Activated CD4-positive, alpha-beta T cell treated with anti-CD3 and anti-CD28 coated beads, Interleukin-2, Interleukin-4, amounts not matched to agents 100 ng/mL and 50 ng/mL, durations not matched to agents 16 hours and 8 hours (primary cell): ENCODE data around the gene CCDC86.

Source experiments
- DNase-seq: peaks from one replicate; pipeline ENCODE4 v3.0.0-alpha.2; 2020; ENCODE audit warnings: low spot score

CCDC86 gene

DNA sequence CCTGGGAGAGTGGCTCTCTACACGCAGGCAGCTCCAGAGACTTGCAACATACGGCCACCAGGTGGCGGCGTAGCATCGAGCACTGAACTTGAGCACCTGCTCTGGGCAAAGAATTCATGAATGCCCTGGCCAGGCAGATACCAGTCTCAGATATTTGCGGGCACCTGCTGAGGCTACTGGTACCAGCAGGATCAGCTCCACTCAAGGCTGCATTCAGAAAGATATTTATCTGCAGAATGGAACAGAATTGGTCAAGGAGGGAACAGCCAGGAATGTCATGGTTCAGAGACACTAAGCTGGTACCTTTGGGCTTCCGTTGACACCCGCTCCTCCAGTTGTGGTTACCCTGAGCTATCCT is 10.8 kb upstream of the CCDC86 start:
- peak; percentile 81 for DNase-seq

DNA sequence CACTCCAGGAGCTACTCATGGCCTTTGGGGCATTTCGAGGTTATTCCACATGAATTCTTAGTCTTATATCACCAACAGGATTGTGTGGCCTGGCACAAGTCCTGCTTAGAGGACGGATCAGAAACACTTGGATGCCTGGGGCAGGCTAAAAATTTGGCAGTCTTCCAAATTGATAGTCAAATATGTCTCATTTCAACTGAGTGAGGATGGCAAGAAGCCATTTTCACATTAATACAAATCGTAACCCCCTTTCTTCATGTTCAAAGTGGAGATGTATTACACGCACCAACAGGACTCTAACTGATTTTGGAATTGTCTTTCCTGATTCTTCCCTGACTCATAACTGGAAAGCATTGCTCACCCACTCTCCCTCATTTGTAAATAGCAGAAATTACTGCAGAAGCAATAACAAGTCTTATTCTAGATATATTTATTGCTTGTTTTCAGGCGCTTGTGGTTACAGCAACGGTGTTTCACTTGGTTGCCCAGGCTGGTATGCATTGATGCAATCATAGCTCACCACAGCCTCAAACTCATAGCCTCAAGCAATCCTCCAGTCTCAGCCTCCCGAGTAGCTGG is 10.3 kb upstream of the CCDC86 start:
- DNase-seq, result peak; percentile 27

DNA sequence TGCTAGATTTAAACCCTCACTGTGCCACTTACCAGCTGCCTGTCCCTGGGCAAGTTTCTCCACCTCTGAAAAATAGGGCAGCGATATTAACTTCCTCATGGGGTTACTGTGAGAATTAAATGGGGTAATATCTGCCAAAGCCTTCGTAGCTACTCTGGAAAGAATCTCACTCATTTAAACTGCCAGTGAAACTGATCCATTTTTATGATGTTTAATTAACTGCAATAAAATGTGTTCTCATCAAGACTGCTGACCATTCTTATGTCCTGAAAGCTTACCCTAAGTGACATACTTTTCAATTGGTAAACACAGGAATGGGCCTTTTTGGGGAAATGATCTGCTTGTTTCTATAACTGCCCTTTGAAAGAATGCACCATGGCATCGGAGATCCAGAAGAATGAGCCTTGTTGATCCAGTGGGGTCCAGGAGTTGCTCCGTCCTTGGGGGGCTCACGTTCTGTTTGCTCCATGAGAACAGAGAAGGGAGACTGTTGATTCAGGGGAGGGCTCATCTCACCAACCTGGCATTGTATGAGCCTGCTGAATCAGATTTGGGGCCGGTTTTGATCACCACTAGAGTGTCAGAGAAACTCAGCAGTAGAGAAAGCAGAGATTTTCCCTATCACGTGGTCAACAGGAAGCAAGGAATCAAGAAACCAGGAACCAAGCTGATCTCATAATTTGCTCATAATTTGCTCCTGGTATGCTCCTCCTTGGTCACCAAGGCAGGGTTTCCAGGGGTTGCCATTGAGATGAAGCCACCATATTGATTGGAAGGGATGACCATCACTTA is 7.0 kb upstream of the CCDC86 start:
- no peak for DNase-seq

DNA sequence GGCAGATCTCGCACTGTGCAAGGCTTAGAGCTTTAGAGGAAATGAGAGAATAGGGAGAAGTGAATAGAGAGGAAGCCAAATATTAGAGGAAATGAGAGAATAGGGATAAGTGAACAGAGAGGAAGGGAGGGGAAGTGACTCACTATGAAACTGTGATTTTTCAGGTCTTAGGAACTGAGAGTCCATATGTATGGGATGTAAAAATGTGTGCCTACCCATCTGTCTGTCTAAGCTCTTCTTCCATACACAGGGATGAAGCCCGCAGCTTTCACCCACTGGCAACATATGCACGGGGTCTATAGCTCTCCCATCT is 6.4 kb upstream of the CCDC86 start:
- no peak for DNase-seq

DNA sequence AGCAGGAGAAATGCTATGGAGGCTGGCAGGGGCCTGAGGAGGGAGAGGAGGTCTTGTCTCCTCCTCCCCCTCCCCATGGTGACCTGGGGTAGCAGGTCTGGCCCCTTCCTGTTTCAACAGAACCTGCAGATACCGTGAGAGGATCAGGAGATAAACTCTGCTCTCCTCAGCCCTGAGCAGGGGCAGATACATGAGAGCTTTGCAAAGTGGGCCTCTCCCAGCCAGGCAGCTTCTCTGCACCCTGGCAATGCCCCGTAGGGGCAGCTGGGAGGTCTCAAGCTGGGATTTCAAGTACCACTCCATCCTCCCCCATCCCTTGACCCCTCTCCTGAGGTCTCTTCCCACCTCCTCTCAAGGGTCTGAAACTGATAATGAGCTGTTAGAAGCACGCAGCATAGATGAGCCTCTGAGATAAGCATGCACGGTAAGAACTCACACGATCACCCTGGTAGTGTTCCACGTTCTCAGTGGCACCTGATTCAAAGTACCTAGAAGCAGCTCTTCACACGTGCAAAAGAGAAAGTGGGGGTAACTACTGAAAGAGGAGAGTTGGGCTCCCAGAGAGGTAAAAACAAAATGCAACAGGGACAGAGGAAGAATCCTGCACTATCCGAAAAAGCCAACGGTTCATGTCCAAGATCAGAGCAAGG is 4.9 kb upstream of the CCDC86 start:
- DNase-seq, result peak; percentile 24

DNA sequence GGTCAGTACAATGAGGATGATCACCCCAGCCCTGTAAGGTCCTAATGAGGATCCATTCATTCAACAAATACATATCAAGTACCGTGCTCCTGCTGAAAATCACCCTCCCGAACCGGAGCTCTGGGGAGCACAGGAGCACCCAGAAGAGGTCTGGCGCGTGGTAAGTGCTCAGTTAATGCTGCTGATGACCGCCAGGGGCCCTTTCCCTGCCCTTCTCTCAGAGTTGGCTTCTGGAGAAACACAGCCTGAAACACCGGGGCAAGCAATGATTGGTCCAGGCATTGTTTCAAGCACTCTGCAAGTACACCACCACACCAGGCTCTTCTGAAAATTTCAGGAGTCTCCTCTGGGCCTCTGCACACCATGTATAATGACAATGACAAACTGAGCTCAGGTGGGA is 3.8 kb upstream of the CCDC86 start:
- no peak for DNase-seq

DNA sequence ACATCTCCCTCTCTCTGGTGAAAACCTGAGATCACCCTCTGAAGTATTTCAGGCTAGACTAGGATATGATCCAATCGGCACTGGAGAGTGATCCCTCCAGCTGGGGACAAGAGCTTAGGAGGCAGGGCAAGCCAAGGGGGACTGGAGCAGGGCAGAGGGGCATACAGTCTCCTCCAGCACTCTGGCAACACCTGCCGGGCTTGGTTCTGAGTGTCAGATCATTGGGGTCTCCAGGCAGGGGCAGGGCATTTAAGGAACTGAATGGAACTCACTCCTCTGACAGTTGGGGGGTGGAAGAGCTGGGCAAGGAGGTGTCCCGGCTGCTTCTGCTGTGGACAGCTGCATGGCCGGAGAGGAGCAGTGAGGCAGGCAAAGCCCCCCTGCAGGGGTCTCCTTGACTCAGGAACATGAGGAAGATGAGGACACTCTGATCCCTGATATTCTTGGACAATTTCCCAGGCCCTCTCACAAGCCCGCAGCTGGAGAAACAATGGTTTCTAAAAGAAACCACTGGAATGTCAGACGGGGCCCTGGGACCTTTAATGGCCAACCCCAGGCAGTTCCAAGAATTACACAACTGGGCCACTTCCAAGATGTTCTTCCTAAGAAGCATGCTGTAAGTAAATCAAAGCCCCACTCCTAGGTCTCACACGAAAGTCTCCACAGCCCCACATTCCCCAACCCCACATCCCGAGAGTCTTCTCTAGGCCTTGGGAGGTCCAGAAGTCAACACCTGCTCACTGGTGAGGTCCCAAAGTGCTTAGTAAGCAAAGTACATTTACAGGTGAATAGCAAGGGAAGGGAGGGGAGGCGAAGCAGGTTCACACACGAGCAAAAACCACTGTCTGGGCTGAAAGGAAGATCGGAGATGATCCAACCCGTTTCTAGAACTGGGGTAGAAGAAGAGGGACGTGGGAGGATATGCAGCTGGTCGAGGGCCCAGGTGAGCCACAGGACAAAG is 1.2 kb upstream of the CCDC86 start:
- no peak for DNase-seq

DNA sequence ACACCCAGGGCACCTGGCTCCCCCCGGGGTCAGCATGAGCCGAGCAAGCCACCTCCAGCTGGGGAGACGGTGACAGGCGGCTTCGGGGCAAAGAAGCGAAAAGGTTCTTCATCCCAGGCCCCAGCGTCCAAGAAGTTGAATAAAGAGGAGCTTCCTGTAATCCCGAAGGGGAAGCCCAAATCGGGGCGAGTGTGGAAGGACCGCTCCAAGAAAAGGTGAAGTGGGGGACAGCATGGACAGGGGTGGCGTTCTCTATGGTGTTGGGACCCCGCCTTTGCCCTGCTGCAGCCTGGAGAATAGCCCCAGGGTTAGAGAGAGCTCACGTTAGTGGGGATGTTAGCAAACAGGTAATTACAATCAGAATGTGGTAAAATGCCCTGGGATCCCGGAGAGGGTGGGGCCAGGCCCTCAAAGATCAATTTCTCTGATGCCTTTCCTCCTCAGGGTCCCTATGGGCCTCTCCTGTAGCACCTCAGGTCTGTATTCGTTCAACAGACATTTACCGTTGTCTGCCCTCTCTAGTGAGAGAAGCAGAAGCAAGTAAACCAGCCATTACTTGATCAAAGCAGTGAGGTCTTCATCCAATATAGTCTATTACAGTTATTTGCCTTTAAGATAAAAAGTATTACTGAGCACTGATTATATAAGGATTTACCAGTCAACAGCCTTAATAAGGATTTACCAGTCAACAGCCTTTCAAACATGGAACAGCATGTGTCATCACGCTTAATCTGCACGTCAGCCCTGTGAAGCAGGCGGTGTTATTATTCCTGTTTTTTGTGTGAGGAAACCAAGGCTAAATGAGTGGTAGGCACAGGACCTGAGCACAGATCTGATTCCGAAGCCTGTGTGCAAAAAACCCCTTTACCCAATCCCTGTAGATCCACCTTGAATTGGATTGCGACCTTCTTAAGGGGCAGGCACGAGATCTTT is 1.0 kb downstream of the CCDC86 start:
- DNase-seq, result no peak

DNA sequence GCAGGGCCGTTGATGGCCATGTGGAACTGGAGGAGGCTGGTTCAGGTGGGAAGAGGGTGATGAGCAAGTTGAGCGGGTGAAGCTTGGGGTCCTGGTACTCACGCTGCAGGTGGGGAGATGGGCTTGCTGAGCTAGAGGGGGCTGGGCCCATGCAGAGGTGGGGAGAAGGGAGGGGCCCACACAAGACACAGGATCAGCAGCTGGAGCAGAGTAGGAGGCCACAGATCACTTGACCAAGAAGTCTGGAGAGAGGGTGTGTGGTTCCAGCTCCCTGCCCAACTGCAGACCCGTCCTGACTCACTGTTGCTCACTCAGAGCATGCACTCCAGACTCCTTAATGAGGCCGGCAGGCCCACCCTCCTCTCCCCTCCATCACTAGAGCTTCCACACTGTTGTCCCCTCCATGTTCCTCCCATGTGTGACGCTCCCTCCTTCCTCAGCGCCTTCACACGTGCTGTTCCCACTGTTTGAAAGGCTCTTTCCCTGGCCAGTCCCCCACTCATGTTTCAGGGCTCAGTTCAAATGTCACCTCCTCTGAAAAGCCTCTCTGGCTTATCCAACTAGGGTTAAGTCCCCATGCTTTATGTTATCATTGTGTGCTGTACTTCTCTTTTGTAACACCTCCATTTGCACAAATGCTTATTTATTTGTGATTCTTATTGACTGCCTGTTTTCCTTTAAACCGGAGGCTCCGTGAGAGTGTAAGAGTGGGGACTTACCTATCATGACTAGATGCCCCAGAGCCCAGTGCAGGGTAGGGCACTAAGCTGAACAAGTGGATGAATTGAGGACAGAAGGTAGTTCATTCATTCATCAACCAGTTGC is 2.3 kb downstream of the CCDC86 start:
- no peak for DNase-seq

DNA sequence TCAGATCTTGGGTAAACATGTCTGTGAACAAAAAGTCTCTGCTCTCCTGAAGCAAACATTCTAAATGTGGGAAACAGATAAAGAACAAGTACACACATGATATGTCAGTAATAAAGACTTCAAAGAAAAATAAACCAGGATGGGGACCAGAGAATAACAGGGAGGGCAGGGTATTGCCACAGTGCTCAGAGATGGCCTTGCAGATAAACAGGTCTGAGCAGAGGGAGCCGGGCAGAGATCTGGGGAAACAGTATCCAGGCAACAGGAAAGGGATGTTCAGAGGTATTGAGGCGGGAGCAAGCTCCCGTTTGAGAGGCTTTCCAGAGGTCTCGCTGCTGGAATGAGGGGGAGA is 2.9 kb downstream of the CCDC86 start:
- DNase-seq, result no peak

DNA sequence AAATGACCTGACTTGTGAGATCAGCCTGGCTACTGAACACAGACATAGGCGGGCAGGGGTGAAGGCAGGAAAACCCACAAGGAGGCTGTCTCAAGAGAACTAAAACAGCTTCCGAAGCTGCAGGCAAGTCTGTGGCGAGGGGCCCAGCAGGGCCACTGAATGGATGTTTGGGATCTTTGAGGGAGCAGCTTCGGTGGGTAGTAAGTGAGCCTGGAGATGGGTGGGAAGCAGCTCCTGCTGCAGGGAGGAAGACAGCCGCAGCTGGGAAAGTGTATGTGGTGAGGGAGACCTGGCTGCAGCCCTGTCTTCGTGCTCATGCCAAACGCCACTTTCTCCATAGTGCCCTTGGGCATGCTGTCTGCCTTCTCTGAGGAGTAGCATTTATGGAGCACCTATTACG is 3.4 kb downstream of the CCDC86 start:
- DNase-seq, result no peak

DNA sequence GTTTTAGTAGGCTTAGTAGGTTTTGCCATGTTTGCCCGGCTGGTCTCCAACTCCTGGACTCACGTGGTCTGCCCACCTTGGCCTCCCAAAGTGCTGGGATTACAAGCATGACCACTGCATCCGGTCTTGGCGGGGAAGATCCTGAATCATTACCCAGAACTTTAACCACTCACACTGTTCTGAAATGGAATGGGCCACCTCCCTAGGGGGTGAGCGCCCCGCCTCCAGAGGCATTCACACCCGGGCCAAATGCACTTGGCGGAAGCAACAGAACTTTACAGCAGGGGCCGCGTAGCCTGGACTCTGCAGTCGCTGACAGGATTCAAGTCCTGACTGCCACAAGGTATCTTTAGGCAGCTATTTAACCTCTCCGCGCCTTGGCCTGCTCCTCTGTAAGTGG is 5.4 kb downstream of the CCDC86 start:
- no peak for DNase-seq

DNA sequence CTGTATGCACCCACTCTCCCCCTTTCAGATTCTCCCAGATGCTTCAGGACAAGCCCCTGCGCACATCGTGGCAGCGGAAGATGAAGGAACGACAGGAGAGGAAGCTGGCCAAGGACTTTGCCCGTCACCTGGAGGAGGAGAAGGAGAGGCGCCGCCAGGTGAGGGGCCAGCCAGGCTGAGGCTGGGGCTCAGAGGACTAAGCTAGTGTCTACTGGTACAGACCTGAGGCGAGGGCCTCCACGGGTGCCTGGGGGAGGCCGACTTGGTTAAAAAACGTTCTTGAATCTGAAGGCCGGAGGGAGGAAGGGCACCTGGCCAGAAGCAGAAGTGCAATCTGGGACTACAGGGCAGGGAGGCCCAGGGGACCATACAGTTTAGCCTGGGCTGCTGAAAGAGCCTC is 6.0 kb downstream of the CCDC86 start:
- DNase-seq, result no peak

DNA sequence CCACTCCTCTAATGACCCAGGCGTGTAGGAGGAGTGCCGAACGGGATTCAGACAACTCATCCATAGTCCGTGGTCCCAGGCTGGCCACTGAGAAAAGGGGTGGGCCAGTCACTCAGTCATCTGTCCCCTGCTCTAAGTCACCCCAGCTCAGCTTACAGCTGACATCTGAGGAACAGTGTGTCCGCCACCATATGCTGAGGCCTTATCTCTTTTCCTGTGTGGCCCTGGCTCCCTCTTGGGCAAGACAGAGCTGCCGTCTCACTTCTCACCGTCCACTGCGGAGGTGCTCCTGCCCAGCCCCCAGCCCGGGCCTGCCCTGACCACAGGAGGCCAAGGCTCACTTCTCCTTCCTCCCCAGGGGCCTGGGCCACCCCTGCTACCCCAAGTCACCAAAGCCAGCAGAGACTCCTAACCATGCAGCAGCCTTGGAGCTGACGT is 6.8 kb downstream of the CCDC86 start:
- DNase-seq, result no peak

DNA sequence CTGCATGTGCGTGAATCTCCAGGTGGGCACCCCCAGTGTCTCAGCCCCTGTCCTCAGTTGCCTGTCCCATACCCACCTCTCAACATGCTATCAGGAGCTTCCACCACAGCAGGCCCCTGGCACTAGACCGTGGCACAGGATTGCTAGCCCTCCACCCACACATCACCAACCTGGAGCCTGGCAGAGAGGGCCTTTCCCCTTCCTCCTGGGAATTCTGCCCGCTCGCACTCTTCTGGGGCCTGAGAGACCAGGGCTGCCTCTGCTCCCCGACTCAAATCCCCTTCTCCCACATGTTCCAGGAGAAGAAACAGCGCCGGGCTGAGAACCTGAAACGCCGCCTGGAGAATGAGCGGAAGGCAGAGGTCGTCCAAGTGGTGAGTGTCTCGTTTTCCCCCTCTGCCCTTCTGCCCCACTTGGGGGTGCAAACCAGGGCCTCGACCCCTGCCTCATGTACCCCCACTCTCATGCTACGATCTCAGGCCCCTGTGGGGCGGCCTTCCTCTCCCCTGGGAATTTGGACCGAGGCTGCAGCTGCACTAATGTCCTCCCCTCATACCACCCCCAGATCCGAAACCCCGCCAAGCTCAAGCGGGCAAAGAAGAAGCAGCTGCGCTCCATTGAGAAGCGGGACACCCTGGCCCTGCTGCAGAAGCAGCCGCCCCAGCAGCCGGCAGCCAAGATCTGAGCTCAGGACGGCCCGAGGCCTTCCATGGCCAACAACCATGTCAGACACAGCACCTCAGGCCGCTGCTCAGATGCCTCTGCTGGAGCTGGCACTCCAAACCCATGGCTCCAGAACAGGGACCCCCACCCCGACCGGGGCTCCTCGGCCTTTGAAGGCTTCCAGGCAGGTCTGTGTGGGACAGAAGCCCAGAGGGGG is 8.0 kb downstream of the CCDC86 start:
- no peak for DNase-seq

DNA sequence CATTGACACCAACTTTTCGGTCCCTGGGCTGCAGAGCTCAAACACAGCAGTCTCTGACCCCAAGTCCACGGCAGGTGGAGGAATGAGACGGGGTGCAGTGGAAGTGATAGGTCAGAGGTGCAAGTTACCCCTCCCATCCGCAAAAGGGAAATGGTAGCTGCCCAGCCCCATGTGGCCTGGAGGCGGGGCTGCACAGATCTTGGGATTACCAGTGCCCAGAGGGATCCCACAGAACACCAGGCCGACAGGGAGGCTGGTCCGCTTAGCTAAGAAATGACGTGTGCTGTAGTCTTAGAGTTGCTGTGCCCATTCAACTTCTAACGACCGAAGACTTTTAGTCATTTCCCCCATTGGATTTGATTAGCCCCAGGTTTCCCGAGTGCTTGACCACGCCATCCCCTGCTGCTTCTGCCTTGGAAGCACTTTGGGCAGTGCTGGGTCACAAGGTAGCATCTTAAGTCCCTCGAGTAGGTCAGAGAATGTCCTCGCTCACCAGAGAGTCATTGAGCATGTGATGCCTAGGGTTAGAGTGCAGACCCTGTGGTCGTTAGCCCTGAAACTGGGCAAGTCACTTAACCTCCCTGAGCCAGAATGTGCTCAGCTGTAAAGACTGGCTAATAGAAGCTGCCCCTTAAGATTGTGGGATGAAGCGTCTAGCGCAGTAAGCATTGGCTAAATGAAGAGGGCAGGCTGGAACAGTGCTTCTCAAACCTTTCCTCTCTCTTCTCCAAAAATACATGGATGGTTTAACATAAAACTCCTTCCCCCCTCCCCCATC is 9.6 kb downstream of the CCDC86 start:
- DNase-seq, result no peak

DNA sequence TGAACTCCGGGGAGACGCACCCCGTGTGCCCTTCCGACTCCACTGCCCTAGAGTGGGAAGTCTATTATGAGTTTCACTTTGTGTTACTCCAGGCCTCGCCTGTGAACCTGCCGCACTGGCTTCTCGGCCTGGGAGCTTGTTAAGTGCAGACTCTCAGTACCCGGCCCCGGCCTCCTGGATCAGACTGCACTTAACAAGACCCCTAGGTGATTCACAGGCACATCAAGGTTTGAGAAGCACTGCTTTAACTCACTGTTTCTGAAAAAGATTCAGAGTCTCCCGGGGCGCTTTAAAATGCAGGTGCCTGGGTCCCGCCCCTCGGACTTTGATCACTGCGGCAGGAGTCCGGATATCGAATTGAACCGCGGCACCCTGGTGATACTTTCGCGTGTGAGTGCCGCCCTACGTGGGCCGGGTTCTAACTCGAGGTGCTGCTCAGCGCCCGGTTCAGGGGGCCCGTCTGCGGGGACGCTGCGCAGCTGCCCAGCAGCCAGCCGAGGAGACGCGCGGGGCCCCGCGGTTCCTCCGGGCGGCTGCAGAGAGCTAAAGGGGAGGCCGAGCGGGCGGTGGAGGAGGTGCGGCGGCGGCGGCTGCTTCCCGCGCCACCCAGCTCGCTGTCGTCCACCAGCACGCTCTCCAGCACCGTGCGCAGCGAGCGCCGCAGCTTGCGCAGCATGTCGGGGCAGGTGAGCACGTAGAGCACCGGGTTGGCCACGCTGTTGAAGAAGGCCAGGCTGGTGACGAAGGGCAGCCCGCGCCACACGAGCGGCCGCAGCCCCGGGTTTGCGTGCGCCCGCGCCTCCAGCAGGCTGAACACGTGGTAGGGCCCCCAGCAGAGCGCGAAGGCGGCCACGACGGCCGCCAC is 10.4 kb downstream of the CCDC86 start:
- DNase-seq, result no peak
